Lower leg skin (tissue), 4 donors: Measurements from ENCODE around the gene HBEGF. TPM values are rescaled to one million over a fixed set of nuclear protein-coding genes. Genes with fewer than 3 reads are reported as not detected.

ENCODE experiments used
- DNase-seq, 2 donors: peaks; one replicate each; pipeline ENCODE4 v3.0.0-alpha.2; 2019; ENCODE audit warnings: low spot score in 2 of 2
- H3K4me3 ChIP-seq: fragments of 200-600 bp; sonication (generic); 2 replicates; pipeline ENCODE4 v1.5.1; 2017; ENCODE audit warnings: mild to moderate bottlenecking, low read depth; ENCODE audit not compliant: poor library complexity, severe bottlenecking
- POLR2A ChIP-seq, 2 donors: fragments of 450-650 bp; IDR thresholded peaks; one replicate each; pipeline ENCODE4 v1.6.1; 2016 to 2017; ENCODE audit warnings: antibody characterized with exemption in 2 of 2, mild to moderate bottlenecking in 1 of 2, moderate library complexity in 1 of 2
- WGBS, 2 donors: methylation state at CpG; one replicate each; pipeline ENCODE4 v1.1.5; 2018; 5-methylcytosine and 5-hydroxymethylcytosine counted together
- intact Hi-C: fragments of 100-400 bp; cut with DNase I; formaldehyde crosslinking; loops from one replicate; pipeline ENCODE4 v1.15.0; 2023; ENCODE audit warnings: low total_unique reads
- total RNA-seq, 4 donors: library from RNA; depleted of rRNA; stranded (reverse); fragments of >200 nt; gene quantifications; one replicate each; pipeline ENCODE4 v1.1.0, GENCODE V29; 2016
- TF ChIP-seq, protein P1 (sequence below), 3 donors: fragments of 450-650 bp; IDR thresholded peaks; one replicate each; pipeline ENCODE4 v1.5.1; 2016; ENCODE audit warnings: antibody characterized with exemption in 3 of 3, mild to moderate bottlenecking in 3 of 3, moderate library complexity in 2 of 3

The HBEGF gene
- total RNA-seq, 4 donors from 2014 or later: 16.6 to 24.3 (median 18.4) TPM

DNA sequence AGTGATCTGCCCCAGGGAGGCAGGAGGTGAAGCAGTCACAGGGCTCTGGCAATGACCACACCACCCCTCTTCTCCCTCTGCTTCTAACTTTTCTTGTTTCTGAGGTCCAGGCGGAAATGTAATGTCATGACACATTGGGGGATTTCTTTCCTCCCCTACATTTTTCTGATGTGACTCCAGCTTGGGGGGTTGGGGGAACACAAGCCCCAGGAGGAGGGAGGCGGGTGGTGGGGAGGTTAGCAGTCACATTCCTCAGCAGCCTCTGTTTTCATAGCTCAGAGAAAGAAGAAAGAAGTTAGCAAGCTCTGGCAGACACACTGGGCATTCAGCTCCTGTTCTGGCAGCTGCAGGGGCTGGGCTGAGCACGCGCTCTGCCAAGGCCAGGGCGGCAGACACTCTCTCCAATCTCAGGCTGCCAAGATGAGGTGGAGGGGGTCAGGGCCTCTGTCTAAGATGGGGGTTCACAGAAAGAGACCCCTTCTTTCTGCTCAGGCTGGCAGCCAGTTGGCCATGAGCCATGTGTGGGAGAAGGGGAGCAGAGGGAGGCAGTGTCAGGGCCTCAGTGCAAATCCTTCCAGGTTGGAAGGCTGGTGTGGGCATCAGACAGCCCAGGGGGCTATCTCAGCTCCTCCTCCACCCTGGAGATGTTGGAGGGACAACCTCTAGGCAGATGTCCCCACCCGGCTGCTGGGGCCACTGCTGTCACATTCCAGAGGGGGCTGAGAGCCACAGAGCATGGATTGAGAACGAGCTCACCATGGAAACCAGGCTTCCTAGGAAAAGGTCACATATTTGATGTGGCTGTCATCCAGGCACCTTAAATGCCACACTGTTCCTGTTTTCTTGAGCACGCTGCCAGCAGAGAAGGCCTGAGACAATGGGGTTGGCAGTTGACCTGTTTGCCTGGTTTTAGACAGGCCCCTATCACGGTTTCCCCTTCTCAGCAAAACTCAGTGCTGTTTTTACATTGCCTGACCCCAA lies 23.4 kb downstream of the HBEGF start:
- intact Hi-C loops: no loop called here
- TF ChIP-seq POLR2A (IDR thresholded peaks at IDR 0.05): no peak
- TF ChIP-seq, protein P1, sequence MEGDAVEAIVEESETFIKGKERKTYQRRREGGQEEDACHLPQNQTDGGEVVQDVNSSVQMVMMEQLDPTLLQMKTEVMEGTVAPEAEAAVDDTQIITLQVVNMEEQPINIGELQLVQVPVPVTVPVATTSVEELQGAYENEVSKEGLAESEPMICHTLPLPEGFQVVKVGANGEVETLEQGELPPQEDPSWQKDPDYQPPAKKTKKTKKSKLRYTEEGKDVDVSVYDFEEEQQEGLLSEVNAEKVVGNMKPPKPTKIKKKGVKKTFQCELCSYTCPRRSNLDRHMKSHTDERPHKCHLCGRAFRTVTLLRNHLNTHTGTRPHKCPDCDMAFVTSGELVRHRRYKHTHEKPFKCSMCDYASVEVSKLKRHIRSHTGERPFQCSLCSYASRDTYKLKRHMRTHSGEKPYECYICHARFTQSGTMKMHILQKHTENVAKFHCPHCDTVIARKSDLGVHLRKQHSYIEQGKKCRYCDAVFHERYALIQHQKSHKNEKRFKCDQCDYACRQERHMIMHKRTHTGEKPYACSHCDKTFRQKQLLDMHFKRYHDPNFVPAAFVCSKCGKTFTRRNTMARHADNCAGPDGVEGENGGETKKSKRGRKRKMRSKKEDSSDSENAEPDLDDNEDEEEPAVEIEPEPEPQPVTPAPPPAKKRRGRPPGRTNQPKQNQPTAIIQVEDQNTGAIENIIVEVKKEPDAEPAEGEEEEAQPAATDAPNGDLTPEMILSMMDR (IDR thresholded peaks at IDR 0.05): no peak
- no peak overlapping the region for H3K4me3 ChIP-seq
- 45 to 53% methylated on average over 9 of the region's 9 CpGs for WGBS, 2 donors
- DNase-seq: peak in 1 of 2 donors; percentile 81

DNA sequence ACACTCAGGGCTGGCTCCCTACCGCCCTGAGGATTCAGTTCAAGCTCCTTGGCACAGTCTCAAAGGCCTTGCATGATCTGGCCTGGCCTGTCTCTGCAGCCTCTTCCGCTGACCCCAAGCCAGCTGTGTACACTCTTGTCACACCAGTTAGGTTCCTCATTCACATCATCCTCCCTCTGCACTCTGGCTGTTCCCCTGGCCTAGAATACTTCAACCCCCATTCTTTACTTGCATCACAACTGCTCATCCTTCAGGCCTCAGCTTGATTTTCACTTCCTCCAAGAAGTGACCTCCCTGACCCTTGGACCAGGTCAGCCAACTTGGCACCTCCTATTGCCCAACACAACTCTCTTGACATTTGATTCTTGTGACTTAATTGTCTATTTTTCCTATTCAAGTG lies 24.6 kb downstream of the HBEGF start:
- no peak overlapping the region for H3K4me3 ChIP-seq
- TF ChIP-seq, protein P1 (IDR thresholded peaks at IDR 0.05): no peak
- TF ChIP-seq POLR2A (IDR thresholded peaks at IDR 0.05): no peak
- WGBS, 2 donors: 72 to 74% methylated on average over 2 of the region's 2 CpGs
- peak; percentile 62 to 85 for DNase-seq
- intact Hi-C loops: no loop called here

DNA sequence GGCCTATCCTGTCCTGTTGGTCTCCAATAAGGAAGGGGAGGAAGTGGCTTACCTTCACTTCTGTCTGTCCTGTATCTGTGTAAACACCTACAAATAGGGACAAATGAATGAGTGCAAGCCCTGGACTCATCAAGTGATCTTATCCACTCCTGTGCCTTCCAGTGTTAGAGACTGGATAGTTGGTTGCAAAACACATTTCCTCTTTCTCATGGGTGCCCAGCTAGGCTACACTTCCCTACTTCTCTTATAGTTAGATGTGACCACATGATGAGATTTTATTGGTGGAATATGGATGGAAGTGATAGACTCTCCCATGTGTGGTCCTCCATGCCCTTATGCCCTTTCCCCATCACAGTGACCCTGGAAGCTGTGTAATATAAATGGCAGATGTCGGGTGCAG lies 26.6 kb downstream of the HBEGF start:
- WGBS, 2 donors: 80 to 100% methylated on average over 1 of the region's 1 CpG
- intact Hi-C loops: no loop called here
- no peak for TF ChIP-seq POLR2A (IDR thresholded peaks at IDR 0.05)
- TF ChIP-seq, protein P1 (IDR thresholded peaks at IDR 0.05): no peak
- no peak overlapping the region for H3K4me3 ChIP-seq
- no peak for DNase-seq

DNA sequence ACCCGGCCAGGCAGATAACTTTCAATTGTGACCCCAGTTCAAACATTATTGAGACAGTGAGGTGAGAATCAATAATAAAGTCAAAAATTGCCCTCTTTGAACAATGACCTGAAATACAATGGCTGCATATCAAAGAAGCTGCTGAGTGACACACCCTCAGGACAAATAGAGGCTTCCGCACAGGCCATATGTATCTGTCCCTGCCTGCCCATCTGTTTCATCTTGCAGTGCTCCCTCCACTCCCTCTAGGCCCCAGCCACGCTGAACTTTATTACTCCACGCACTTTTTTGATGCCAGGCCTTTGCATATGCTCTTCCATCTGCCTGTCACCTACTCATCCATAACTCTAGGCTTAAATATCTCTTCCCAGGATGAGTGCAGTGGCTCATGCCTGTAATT lies 27.6 kb downstream of the HBEGF start:
- TF ChIP-seq, protein P1 (IDR thresholded peaks at IDR 0.05): no peak
- no peak for TF ChIP-seq POLR2A (IDR thresholded peaks at IDR 0.05)
- 82 to 89% methylated on average over 4 of the region's 4 CpGs for WGBS, 2 donors
- peak in 1 of 2 donors; percentile 28 for DNase-seq
- intact Hi-C loops: no loop called here
- H3K4me3 ChIP-seq: no peak overlapping the region

DNA sequence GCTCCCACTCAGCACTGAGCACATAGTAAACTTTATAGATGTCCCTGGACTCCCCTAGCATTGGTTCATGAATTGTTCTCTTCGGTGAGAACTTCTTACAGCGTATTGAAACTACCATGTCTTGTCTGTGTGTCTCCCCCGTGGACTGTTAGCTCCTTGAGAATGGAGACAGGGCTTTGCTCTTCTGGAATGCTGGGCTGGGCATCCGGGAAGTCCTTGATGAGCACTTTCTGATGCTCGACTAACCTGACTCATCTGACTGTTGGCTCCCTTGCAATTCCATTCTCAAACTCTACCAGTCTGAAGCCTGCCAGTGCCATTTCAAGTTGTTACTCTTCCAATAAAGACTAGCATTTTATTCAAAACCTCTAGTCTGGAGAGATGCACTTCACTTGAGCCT lies 28.5 kb downstream of the HBEGF start:
- 70 to 71% methylated on average over 5 of the region's 5 CpGs for WGBS, 2 donors
- TF ChIP-seq, protein P1 (IDR thresholded peaks at IDR 0.05): no peak
- TF ChIP-seq POLR2A (IDR thresholded peaks at IDR 0.05): no peak
- H3K4me3 ChIP-seq: no peak overlapping the region
- intact Hi-C loops: no loop called here
- peak in 1 of 2 donors; percentile 10 for DNase-seq
